GM10847 (cell line): ENCODE measurements around the gene EXOC3L2.

Source experiments
- POLR2A ChIP-seq: IDR thresholded peaks from 2 replicates; pipeline ENCODE4 v1.6.1; 2011; ENCODE audit not compliant: insufficient read length; ENCODE audit errors: extremely low read depth

Gene EXOC3L2

DNA sequence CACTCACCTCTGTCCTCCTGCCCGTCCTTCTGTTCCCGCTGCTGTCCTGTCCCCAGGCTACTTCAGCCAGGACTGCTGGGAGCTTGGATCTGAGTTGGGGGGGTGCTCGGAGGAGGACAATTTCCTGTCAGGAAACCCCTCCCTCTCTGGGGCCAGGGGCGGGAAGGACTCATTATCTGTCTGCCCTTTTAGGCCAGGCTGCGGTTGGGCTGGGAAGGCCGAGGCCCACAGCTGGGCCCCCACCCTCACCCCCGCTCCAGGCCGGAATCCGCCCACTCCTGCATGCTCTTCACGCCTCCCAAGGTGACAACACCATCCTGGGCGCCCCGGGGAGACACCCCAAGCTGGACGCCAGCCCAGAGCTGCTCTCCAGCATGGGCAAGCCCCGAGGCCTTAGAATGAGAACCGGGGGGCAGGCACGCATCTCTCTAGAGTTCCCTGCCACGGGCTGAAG is at the start of gene EXOC3L2:
Gene EXOC3L2, minus strand, starts transcription at position 74 of the 454 bp plus-strand sequence. CDS start 6,362 bp downstream, outside the sequence.
- no peak for TF ChIP-seq POLR2A

DNA sequence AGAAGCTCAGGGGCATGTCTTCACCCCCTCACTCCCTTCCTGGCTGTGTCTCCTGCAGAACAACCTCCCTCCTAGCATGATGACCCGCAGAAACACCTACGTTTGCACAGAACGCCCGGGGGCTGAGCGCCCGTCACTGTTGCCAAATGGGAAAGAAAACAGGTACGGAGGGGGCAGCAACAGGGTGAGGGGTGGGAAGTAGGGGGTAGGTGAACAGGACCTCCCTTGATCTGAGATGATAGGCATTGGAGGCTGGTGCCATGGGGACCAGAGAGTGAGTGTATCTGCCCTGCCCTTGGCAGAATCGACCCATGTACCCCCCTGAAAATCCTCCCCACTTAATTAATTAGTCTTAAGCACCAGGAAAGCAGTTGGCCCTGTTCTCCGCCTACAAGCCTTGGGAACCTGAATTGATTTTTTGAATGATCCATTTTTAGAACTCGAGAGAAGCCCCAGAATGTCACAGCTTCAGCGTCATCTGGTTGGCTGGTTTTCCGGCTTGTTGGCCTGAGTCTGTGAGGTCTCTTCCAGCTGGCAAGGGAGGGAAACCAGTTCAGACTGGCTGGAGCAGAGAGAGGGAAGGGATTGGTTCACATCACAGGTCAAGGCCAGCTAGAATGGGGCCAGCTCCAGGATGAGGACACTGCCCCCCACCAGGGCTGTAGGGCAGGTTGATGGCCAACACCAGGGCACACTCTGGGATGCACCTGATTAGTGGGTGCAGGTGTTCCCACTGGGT is 49.3 kb upstream of the EXOC3L2 start:
- no peak for TF ChIP-seq POLR2A

GRCh38 chr19:45293682-45294081 is 48.5 kb upstream of the EXOC3L2 start:
- TF ChIP-seq POLR2A: no peak

- no peak for TF ChIP-seq POLR2A
Observed at GRCh38 chr19:45291834-45292233, 46.6 kb upstream of the EXOC3L2 start.

DNA sequence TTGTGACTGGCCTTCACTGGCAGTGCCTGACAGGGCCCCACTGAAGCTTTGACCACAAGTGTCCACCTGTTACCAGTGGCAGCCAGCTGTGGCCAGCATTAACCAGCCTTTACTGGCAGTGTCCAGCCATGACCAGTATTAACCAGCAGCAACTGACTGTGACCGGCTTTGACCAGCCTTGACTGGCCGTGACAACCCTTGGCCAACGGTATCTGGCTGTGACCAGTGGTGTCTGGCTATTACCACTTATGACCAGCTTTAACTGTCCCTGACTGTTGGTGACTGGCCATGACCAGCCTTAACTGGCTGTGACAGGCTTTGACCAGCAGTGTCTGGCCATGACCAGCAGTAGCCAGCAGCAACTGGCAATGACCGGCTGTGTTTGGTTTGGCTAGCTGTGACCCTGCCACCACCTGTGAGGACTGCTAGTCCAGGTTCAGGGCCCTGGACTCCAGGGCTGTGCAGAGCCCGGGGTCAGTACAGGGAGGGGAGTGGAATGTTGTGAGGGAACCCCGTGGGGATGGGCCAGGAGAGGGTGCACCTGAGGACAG is 45.2 kb upstream of the EXOC3L2 start:
- TF ChIP-seq POLR2A: no peak

- no peak for TF ChIP-seq POLR2A
Observed at GRCh38 chr19:45283443-45284033, 38.3 kb upstream of the EXOC3L2 start.

DNA sequence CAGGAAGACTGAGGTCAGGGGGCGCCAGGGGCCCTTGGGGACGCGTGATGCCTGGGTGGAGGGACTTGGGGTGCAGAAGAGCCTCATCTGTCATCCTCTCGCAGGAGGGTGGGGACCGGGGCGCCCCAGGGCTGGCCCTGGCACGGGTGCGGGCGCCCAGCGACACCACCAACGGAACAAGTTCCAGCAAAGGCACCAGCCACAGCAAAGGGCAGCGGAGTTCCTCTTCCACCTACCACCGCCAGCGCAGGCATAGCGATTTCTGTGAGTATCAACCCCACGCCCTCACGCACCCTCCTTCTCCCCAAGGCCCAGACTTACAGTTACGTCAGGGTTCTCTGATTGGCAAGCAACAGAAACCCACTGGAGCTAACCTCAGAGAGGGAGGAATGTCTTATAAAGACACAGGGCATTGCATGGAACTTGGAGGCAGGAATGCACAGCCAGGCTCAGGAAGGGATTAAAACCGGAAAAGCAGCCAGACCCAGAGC is 35.3 kb upstream of the EXOC3L2 start:
- no peak for TF ChIP-seq POLR2A

- no peak for TF ChIP-seq POLR2A
Observed at GRCh38 chr19:45279587-45280192, 34.5 kb upstream of the EXOC3L2 start.

DNA sequence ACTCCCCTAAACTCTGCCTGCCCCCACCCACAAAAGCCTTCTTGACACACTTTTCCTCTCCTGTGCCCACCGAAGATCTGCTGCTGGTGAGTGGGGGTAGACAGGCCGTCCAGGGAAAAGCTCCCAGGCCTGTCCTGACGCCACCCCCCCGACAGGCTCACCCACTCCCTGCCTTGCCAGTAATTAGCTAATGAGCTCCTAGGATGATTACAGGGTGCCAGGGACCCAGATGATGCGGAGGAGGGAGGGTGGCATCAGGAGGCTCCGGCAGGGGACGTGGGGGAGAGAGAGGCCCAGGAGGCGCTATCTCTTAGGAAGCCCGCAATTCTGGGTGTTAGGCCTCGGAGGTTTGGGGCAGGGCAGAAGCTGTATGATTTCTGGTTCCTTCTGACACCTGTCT is 32.9 kb upstream of the EXOC3L2 start:
- no peak for TF ChIP-seq POLR2A

- TF ChIP-seq POLR2A: no peak
Observed at GRCh38 chr19:45276284-45276687, 31.1 kb upstream of the EXOC3L2 start.

- no peak for TF ChIP-seq POLR2A
Observed at GRCh38 chr19:45275370-45275971, 30.3 kb upstream of the EXOC3L2 start.

DNA sequence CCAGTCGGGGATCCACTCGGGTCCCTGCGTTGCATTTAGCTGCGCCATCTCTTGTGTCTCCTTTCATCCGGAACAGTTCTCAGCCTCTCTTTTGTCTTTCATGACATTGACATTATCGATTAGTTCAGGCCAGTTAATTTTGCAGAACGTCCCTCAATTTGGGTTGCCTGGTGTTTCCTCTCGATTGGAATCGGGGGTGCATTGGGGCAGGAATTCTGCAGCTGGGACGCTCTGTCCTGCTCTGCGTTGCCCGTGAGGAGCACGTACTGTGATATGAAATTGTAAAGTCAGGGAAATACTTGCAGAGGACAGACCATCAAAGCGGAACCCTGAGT is 28.3 kb upstream of the EXOC3L2 start:
- no peak for TF ChIP-seq POLR2A

GRCh38 chr19:45271735-45272108 is 26.5 kb upstream of the EXOC3L2 start:
- no peak for TF ChIP-seq POLR2A

- TF ChIP-seq POLR2A: no peak
Observed at GRCh38 chr19:45271098-45271734, 26.0 kb upstream of the EXOC3L2 start.

- no peak for TF ChIP-seq POLR2A
Observed at GRCh38 chr19:45267296-45267695, 22.1 kb upstream of the EXOC3L2 start.
